Measurements from ENCODE around the gene B4GALNT2.

DNA sequence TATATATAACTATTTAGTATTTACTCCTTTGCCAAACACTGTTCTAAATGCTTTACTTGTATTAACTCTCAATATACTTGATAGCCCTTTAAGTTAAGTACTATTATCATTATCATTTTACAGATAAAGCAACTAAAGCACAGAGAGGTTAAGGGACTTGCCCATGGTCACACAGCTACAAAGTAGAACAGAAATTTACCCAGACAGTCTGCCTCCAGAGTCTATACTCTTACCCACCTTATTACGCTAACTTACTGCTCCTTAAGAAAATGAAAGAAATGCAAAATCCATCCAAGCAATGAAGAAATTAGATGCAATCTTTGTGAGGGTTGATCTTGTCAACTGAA, 25.4 kb upstream of the B4GALNT2 start:
- TF ChIP-seq RAD21 (conservative IDR thresholded peaks at IDR 0.05) = no peak
- TF ChIP-seq, protein P1, sequence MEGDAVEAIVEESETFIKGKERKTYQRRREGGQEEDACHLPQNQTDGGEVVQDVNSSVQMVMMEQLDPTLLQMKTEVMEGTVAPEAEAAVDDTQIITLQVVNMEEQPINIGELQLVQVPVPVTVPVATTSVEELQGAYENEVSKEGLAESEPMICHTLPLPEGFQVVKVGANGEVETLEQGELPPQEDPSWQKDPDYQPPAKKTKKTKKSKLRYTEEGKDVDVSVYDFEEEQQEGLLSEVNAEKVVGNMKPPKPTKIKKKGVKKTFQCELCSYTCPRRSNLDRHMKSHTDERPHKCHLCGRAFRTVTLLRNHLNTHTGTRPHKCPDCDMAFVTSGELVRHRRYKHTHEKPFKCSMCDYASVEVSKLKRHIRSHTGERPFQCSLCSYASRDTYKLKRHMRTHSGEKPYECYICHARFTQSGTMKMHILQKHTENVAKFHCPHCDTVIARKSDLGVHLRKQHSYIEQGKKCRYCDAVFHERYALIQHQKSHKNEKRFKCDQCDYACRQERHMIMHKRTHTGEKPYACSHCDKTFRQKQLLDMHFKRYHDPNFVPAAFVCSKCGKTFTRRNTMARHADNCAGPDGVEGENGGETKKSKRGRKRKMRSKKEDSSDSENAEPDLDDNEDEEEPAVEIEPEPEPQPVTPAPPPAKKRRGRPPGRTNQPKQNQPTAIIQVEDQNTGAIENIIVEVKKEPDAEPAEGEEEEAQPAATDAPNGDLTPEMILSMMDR (IDR thresholded peaks at IDR 0.05; ENCODE audit: poor library complexity, severe bottlenecking) = no peak
- no peak for TF ChIP-seq SMC3 (conservative IDR thresholded peaks at IDR 0.05; ENCODE audit: poor library complexity)
- no peak for TF ChIP-seq EZH2 (IDR thresholded peaks at IDR 0.05; ENCODE audit: borderline replicate concordance, insufficient read depth, low read length, poor library complexity, severe bottlenecking)
- TF ChIP-seq, protein P2, sequence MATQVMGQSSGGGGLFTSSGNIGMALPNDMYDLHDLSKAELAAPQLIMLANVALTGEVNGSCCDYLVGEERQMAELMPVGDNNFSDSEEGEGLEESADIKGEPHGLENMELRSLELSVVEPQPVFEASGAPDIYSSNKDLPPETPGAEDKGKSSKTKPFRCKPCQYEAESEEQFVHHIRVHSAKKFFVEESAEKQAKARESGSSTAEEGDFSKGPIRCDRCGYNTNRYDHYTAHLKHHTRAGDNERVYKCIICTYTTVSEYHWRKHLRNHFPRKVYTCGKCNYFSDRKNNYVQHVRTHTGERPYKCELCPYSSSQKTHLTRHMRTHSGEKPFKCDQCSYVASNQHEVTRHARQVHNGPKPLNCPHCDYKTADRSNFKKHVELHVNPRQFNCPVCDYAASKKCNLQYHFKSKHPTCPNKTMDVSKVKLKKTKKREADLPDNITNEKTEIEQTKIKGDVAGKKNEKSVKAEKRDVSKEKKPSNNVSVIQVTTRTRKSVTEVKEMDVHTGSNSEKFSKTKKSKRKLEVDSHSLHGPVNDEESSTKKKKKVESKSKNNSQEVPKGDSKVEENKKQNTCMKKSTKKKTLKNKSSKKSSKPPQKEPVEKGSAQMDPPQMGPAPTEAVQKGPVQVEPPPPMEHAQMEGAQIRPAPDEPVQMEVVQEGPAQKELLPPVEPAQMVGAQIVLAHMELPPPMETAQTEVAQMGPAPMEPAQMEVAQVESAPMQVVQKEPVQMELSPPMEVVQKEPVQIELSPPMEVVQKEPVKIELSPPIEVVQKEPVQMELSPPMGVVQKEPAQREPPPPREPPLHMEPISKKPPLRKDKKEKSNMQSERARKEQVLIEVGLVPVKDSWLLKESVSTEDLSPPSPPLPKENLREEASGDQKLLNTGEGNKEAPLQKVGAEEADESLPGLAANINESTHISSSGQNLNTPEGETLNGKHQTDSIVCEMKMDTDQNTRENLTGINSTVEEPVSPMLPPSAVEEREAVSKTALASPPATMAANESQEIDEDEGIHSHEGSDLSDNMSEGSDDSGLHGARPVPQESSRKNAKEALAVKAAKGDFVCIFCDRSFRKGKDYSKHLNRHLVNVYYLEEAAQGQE (IDR thresholded peaks at IDR 0.05; ENCODE audit: borderline replicate concordance) = no peak
- TF ChIP-seq EP300 (conservative IDR thresholded peaks at IDR 0.05; ENCODE audit: poor library complexity, severe bottlenecking) = no peak
- no peak for TF ChIP-seq POLR2AphosphoS5 (IDR thresholded peaks at IDR 0.05)
